HT-29 (cell line): ENCODE data around the gene ALG13. TPM values are rescaled to one million over a fixed set of nuclear protein-coding genes. Genes with fewer than 3 reads are reported as not detected.
"Not testable (repeated sequence)": the region's sequence is repeated elsewhere in the genome, so short reads cannot be mapped to it uniquely, and the experiment has no call there.

Experiments used
- DNase-seq: peaks from one replicate; pipeline ENCODE4 v3.0.0-alpha.2; 2015; ENCODE audit warnings: low spot score
- total RNA-seq: library from RNA; depleted of rRNA; stranded (reverse); fragments of >200 nt; shearing (Covaris generic); gene quantifications from 2 replicates; pipeline ENCODE4 v1.2.3, GENCODE V29; 2014; rRNA removed

Gene ALG13
- total RNA-seq = 57.7 and 62.6 TPM in 2 replicates

DNA sequence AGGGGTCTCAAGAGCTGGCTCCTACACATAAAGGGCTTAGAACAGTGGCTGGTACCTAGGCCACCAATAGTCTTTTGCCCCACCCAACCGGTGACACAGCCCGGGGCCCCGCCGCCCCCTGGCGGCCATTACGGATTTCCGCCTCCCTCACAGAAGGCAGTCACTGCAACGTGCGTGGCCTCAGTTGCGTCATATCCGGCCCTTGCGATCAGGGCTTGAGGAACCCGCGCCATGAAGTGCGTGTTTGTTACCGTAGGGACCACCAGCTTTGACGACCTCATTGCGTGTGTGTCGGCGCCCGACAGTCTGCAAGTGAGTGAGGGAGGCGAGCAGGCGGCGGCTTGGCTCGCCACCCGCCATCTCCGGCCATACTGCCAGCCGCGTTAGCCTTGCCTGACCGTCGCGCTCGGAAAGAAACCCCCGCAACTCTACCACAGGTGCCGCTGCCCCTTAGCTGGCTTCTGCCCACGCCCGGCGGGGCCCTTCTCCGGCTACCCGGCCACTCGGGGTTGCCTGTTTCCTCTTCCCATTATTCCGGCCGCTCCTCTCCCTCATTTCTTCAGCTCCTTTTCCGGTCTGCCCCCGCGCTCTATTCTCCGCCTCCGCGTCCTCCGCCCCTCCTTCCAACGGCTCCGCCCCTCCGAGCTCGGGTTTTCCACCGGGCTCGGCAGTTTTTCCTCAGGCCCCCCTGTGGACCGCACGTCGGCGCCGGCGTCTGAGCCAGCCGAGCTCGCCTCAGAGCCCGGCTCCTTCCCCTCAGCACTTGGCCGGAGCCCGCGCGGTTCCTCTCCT is at the start of gene ALG13:
Gene ALG13 (plus strand): TSS at position 183 of the 792 bp plus-strand sequence. CDS start 49 bp downstream, at position 232.
- DNase-seq = peak; percentile 94

DNA sequence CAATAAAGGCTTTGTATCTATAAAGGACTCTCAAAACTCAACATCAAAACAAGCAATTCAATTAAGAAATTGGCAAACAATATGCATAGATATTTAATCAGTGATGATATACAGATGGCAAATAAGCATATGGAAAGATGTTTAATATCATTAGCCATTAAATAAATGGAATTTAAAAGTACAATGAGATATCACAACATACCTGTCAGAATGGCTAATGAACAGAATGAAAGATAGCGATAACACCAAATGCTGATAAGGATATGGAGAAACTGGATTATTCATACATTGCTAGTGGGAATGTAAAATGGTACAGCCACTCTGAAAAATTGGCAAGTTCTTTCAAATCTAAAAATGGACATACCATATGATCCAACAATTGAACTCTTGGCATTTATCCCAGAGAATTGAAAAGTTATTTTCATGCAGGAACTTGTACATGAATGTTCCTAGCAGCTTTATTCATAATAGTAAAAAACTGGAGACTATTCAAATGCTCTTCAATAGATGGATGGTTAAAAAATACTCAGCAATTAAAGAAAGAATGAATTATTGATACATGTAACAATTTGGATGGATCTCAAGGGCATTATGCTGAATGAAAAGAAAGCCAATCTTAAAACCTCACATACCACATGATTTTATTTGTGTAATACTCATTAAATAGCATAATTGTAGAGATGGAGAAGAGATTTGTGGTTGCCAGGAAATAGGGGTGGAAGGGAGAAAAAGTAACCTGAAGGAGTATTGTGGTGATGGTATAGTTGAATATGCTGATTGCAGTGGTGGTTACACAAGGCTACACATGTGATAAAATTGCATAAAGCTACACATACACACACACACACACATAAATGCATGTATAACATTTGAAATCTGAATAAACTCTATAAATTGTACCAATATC is 45.9 kb upstream of the ALG13 start:
- no peak for DNase-seq

DNA sequence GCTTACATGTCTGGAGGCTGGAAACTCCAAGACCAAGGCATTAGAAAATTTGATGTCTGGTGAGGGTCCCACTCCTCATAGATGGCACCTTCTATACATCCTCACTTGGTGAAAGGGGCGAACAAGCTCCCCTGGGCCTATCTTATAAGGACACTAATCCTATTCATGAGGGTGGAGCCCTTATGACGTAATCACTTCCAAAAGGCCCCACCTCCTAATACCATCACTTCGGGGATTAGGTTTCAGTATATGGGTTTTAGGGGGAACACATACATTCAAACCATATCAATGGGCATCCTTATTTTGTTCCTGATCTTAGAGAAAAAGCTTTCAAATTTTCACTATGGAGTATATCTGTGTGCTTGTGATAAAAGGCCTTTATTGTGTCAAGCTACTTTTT is 39.0 kb upstream of the ALG13 start:
- DNase-seq = no peak

DNA sequence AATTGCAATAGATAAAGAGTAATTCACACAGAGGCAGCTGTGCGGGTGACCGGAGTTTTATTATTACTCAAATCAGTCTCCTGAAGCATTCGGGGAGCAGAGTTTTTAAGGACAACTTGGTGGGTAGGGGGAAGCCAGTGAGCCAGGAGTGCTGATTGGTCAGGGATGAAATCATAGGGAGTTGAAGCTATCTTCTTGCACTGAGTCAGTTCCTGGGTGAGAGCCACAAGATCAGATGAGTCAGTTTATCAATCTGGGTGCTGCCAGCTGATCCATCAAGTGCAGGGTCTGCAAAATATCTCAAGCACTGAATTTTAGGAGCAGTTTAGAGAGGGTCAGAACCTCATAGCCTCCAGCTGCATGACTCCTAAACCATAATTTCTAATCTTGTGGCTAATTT is 35.8 kb upstream of the ALG13 start:
- not testable (repeated sequence) for DNase-seq

DNA sequence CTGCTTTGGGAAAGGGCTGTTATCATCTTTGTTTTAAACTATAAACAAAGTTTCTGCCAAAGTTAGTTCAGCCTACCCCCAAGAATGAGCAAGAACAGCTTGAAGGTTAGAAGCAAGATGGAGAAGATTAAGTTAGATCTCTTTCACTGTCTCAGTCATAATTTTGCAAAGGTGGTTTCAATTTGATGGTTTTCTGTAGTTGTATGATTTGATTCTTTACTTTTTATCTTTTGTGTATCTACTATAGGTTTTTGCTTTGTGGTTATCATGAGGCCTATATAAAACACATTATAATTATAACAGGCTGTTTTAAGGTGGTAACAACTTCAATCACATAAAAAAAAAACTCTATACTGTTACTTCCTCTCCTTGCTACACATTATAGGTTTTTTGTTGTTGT is 35.4 kb upstream of the ALG13 start:
- no peak for DNase-seq

DNA sequence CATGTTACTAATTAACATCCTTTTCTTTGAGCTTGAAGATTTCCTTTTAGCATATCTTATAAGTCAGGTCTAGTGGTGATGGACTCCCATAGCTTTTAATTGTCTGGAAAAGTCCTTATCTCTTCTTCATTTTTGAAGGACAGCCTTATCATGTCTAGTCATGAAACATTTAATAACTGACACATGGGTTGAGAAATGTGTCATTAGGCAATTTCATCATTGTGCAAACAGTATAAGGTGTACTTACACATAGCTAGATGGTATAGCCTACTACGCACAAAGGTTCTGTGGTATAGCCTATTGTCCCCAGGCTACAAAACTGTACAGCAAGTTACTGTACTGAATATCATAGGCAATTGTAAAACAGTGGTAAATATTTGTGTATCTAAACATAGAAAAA is 34.5 kb upstream of the ALG13 start:
- DNase-seq = no peak

DNA sequence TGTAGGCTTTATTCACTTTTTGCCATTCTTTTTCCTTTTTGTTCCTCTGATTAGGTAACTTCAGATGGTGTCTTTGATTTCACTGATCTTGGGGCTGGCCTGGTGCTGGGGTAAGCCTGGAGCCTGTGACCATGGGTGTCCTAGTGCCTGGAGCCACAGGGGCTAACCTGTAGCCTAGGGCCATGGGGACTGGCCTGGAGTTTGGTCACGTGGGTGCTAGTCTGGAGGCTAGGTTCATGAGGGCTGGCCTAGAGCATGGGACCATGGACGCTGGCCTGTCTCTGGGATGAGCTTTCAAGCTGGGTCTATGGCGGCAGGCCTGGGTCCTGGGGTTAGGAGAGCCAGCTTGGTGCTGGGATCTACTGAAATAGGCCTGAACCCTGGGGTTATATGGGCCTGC is 32.2 kb upstream of the ALG13 start:
- no peak for DNase-seq

DNA sequence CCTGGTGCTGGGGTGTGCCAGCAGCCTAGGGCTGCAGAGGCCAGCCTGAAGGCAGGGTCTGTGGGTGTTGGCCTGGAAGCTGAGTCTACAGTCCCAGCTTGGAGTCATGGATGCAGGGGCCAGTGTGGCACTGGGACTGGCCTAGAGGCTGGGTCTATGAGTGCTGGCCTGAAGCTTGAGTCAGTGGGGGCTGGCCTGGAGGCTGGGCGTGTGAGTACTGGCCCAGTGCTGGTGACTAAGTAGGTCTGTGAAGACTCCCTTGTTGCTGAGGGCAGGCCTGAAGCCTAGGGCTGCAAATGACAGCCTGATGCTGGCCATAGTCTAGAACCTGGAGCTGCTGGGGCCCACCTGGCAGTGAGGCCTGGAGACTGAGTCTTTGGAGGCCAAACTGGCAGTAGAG is 31.3 kb upstream of the ALG13 start:
- DNase-seq = no peak

DNA sequence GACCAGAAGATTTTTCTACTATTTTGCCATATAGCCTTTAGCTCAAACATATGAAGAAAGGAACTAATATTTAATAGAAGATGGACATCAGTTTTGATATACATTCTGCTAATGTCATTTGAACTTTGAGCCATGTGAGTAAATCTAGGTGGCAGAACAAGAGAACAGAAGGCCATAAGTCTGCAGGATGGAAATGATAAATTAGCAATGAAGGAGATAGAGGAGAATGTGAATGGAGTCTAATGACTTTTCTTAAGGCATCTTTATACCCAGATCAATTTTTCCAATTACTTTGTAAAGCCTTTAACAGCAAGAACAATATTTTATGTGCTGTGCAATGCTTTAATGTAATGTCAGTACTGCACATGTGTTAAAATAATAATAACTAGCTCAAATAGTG is 30.1 kb upstream of the ALG13 start:
- no peak for DNase-seq

DNA sequence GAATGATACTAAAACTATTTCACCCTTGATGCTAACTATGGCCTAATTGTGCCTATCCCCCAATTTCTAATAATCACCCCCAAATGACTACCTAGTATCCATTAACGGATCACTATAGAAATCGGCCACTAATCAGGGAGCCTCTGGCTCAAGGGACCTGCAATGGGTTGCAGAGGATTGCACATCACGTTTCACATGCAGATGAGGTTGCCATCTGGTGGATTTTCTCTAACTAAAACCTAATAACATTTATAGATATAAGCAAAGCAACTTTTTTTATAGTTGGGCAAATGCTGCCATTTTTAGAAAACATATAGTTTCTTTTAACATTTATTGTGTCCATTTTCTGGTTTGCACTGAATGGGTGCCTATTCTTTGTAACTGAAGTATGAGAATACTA is 28.3 kb upstream of the ALG13 start:
- no peak for DNase-seq

DNA sequence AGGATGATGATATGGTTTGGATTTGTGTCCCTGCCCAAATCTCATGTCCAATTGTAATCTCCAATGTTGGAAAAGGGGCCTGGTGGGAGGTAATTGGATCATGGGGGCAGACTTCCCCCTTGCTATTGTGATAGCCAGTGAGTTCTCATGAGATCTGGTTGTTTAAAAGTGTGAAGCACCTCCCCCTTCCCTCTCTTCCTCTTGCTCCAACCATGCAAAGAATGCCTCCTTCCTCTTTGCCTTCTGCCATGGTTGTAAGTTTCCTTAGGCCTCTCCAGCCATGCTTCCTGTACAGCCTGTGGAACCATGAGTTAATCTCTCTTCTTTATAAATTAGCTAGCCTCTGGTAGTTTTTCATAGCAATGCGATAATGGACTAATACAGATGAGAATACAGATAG is 19.7 kb upstream of the ALG13 start:
- no peak for DNase-seq

DNA sequence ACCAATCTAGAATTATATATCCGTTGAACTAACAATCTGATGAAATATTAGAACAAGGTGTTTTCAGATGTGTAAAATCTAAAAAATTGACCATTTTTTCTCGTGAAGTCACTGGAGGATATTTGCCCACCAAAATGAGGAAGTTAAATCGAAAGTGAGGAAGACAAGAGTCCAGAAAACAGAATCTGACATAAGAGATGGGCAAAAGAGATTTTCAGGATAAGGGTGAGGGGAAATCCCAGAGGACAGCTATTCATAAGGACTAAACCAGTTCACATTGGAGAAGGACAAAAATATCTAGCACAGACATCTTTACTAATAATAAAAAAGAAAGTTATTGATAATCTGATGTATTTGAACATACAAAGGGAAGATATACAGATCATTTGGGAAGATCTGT is 18.7 kb upstream of the ALG13 start:
- DNase-seq = no peak

DNA sequence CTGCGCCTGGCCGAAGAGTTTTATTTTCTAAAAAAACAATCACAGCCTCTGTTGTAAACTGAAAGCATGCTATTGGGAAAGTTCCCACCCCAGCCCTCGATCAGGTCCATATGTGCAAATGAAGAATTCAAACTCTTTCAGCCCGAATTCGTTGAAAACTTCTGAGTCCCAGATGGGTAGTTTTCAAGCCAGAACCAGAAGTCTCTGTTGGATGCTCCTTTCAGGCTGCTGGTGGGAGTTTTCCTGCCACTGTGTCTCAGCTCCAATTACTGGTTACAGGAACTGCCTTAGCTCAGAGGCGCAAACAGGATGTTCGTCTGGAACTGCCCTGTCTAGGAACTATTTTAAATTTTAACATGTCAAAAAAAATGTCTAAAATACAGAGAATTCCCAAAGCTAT is 9.3 kb upstream of the ALG13 start:
- no peak for DNase-seq

DNA sequence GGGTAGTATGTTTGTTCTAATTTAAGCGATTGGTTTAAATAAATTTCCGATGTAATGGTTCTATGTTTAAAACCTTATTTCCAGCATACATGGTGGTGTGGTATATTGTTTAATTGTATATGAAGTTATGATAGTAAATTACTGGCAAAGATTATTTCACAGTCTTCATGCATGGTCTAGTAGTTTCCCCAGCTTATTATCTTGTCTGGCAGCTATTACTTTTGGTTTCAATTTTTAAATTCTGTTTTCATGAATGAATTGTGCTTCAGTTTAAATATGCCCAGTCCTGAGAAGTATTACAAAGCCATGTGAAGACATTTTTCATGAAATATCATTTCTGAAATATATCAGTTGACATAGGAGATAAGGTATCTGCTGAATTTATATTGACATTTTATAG is 6.3 kb downstream of the ALG13 start:
- DNase-seq = no peak

DNA sequence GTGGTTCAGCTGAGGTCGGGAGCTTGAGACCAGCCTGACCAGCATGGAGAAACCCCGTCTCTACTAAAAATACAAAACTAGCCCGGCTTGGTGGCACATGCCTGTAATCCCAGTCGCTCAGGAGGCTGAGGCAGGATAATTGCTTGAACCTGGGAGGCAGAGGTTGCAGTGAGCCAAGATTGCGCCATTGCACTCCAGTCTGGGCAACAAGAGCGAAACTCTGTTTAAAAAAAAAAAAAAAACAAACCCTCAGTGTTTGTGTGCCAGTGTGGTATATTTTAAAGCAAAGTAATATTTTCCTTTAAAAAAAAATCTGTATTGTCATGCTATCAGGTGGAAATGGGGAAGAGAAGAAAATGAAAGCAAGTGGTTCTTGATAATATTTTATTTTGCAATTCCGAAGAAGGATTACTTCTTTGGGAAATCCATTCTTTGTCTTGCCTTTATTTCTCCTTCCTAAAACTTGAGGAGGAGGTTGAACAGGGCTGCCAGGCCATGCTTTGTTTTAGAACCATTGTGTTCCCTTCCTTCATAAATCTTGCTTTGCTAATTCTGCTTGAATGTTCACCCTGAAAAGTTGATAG is 14.4 kb downstream of the ALG13 start:
- no peak for DNase-seq

DNA sequence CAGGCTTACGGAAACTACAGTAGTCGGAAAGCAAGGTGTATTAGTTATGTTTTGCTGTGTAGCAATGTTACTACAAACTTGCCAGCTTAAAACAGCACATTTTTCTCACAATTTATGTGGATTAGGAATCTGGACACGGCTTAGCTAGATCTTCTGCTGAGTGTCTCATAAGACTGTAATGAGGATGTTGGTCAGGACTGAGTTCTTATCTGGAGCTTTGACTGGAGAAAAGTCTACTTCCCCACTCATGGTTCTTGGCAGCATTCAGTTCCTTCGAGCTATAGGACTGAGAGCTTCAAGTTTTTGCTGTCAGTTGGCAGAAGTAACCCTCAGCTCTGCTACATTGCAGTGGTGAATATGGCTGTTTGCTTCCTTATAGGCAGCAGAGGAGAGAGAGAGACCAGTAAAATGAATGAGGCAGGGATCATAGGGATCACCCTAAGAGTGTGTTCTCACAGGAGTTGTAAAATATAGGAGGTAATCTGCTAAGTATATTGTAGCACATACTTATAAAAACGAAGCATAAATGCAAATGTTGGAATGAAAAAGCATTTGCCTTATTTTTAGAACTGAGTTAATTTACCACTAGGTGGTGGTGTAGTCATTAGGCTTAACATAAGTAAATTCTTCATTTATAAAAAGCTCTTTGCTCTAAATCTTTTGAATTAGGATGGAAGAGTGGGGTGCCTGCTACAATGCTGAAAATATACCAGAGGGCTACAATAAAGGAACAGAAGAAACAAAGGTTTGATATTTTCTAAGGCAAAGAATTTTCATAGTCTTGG is 38.6 kb downstream of the ALG13 start:
- peak; percentile 12 for DNase-seq

DNA sequence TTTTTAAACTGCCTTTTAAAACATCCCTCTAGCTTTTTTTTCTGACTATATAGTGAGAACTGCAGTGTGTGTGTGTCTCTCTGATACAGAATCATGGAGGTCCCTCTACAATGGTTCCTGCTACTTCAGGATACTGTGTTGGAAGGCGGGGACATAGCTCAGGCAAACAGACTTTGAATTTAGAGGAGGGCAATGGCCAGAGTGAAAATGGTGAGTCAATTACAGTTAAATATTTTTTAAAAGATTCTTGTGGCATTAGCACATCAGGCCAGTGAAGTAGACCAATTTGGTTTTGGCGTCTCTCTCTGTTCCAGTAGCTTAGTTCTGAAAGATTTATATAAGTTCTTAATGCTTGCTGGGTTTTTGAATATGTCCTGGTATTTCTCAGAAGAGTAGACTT is 47.1 kb downstream of the ALG13 start:
- DNase-seq = no peak

DNA sequence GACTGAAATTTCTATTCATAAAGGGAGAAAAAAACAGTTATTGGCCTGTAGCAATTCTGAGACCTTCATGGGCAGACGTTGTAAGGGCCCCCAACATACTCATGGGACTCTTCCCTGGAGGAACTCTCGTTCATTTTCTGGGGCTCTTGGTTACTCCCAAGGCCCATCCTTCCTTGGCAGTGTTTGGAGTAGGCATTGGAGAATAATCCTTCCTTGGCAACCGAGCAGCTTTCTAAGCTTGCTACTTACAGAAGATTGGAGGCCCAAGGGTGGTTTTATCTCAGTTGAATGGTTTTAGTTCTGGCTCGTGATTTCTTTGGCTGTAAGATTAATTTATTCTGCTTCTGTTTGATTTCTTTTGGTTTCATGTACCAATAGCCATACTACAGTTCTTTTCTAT is 50.4 kb downstream of the ALG13 start:
- no peak for DNase-seq

DNA sequence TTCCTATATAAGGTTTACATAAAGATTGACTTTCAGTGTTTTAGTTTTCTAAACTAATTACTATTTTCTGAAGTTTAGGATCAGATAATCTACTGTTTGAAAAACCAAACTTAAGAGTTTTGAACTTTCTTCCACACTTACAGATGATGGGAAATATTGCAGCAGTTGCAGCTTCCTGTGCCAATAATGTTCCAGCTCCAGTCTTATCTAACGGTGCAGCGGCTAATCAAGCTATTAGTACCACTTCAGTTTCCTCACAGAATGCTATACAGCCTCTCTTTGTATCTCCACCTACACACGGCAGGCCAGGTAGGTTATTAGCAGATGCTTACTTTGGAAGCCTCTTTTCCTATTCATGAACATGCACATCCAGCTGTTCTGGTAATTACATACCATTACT is 55.6 kb downstream of the ALG13 start:
- DNase-seq = no peak

DNA sequence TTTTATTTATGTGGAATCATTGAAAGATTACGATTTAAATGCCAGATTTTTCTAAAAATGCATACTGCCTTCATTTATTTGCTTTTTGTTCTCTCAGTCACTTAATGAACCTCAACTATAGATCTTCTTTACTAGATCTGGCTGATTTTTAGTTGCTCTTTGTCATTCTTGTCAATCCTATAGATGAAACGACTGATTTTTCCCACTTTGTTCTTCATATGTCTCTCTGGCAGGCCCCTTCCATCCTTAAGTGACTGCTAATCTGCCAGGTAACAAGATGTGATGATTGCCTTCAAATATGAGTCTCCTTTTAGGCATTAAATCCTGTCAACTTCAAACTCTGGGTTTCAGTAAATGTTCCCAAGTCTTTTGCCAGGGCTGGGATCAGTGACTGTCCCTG is 61.0 kb downstream of the ALG13 start:
- no peak for DNase-seq

DNA sequence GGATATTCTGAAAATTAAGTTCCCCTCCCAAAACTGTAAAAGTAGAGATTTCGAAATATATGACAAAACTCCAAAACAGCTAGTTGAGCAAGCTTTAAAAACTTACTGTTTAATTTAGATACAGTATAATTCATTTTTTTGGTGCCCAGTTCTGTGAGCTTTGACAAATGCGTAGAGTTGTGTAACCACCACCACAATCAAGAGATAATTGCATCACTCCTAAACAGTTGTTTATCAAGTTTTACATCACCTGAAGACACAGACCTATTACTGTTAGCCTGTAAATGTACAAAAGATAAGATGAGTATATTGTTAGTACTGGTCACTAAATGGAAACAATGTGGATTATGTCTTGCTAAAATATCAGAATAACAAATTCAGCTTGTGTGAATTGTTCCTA is 62.3 kb downstream of the ALG13 start:
- no peak for DNase-seq

DNA sequence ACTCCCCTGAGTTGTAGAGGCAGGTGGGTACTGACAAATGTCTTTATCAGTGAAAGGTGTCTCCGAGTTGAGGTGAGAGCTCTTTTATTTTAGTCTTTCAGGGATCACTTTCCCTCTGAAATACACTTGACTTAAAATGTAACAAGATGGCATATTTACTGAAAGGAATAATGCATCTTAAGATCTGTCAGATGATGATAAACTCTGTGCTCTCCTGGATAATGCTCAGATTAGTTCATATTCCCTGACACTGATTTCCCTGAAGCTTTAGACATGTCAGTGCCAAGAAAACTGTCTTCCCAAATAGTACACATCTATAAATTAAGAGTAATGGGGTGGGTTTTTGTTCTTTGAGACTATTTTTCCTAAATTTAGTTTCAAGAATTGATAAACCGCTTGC is 75.5 kb downstream of the ALG13 start:
- DNase-seq = no peak
